ENCODE measurements around the gene OR2AG2. TPM values are rescaled to one million over a fixed set of nuclear protein-coding genes. Genes with fewer than 3 reads are reported as not detected.

The OR2AG2 gene
- total and polyA plus RNA-seq, 9 of the 15 experiments (the other 6 are each of a cell fraction or from before 2014, with no cell fraction given) = 0.15 to 0.91 (median 0.55) TPM

GRCh38 chr11:6812390-6813005, 40.7 kb upstream of the OR2AG2 start (continued):
- no peak for TF ChIP-seq NR2F6 (CRISPR knock-in tag; IDR thresholded peaks at IDR 0.05)
- no peak for TF ChIP-seq PBX2 (CRISPR knock-in tag; IDR thresholded peaks at IDR 0.05; ENCODE audit: low read depth)
- TF ChIP-seq PBX2 (tag; conservative IDR thresholded peaks at IDR 0.05; ENCODE audit: low read depth) = peak; percentile 55; the same call in 1 of the 2 replicates
- TF ChIP-seq CREM (IDR thresholded peaks at IDR 0.05; ENCODE audit: low read depth) = peak; percentile 38; the same call in 1 of the 2 replicates
- TF ChIP-seq KLF16 (IDR thresholded peaks at IDR 0.05) = peak; percentile 54; the same call in 1 of the 2 replicates
- TF ChIP-seq RAD21 (CRISPR knock-in tag; conservative IDR thresholded peaks at IDR 0.05 in 1 of 2, IDR thresholded peaks at IDR 0.05 in 1 of 2) = peak; percentile 43 to 72
- no peak for TF ChIP-seq ZNF165 (CRISPR knock-in tag; IDR thresholded peaks at IDR 0.05; ENCODE audit: borderline replicate concordance)
- TF ChIP-seq KLF1 (tag; IDR thresholded peaks at IDR 0.05) = no peak
- TF ChIP-seq REST (IDR thresholded peaks at IDR 0.05; ENCODE audit: borderline replicate concordance) = peak; percentile 29; the same call in 1 of the 2 replicates
- TF ChIP-seq REST (CRISPR knock-in tag; IDR thresholded peaks at IDR 0.05; ENCODE audit: low read depth) = no peak
- TF ChIP-seq FOS (IDR thresholded peaks at IDR 0.05; ENCODE audit: extremely low read depth, insufficient read length) = no peak
- TF ChIP-seq ZNF277 (CRISPR knock-in tag; IDR thresholded peaks at IDR 0.05; ENCODE audit: borderline replicate concordance) = no peak
- peak; percentile 78 to 87 (median 86) for TF ChIP-seq CTCF (IDR thresholded peaks at IDR 0.05 in 2 of 3, conservative IDR thresholded peaks at IDR 0.05 in 1 of 3; ENCODE audit: insufficient read depth in 2 of 3, low read depth in 1 of 3, low read length in 3 of 3)

All from K562 (cell line).